ENCODE data around the gene APOM.

DNA sequence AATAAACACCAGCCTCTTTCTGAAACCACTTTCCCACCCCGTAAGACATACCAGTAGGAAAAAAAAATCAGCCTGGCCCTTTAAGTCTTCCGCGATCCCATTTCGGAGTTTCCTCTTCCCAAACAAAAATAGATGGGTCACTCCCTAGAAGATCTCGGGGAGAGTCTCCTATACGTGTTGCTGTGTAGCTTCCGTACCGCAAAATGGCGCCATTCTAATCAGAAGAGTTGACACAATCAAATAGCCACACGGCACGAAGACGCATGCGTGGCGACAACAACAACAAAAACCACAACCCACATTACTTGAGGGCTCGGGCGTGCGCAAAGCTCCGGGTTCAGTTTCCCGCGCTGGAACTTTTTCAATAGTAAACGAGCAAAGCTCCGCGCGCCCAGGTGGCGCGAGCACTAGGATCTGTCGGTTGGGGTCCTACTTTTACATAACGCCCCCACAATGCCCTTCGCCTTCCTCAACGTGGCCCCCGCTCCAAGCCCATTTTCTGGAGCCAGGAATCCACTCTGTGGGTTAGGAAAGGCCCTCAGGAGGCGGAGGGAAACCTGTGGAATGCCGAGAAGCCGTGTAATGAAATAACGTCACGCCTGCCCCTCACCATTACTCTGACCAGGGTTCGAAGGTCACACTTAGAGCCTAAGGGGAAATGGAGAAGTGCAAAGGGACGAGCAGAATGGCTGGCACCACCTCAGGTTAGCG is 9.3 kb downstream of the APOM start, which contains the start of gene GPANK1:
- TF ChIP-seq, protein P1, sequence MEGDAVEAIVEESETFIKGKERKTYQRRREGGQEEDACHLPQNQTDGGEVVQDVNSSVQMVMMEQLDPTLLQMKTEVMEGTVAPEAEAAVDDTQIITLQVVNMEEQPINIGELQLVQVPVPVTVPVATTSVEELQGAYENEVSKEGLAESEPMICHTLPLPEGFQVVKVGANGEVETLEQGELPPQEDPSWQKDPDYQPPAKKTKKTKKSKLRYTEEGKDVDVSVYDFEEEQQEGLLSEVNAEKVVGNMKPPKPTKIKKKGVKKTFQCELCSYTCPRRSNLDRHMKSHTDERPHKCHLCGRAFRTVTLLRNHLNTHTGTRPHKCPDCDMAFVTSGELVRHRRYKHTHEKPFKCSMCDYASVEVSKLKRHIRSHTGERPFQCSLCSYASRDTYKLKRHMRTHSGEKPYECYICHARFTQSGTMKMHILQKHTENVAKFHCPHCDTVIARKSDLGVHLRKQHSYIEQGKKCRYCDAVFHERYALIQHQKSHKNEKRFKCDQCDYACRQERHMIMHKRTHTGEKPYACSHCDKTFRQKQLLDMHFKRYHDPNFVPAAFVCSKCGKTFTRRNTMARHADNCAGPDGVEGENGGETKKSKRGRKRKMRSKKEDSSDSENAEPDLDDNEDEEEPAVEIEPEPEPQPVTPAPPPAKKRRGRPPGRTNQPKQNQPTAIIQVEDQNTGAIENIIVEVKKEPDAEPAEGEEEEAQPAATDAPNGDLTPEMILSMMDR (IDR thresholded peaks at IDR 0.05; ENCODE audit: low read depth, low read length, missing input control), result no peak
- TF ChIP-seq, protein P2, sequence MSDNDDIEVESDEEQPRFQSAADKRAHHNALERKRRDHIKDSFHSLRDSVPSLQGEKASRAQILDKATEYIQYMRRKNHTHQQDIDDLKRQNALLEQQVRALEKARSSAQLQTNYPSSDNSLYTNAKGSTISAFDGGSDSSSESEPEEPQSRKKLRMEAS (IDR thresholded peaks at IDR 0.05), result peak; percentile 95
- TF ChIP-seq JUND (IDR thresholded peaks at IDR 0.05) (peak in 1 of 2 donors; percentile 38), SP1 (IDR thresholded peaks at IDR 0.05) (peak; percentile 30), EGR1 (IDR thresholded peaks at IDR 0.05; ENCODE audit: low read depth in 2 of 2) (no peak), FOXA1 (IDR thresholded peaks at IDR 0.05) (no peak)

Data from liver (tissue), 3 donors.